ENCODE measurements around the gene PTTG2.

DNA sequence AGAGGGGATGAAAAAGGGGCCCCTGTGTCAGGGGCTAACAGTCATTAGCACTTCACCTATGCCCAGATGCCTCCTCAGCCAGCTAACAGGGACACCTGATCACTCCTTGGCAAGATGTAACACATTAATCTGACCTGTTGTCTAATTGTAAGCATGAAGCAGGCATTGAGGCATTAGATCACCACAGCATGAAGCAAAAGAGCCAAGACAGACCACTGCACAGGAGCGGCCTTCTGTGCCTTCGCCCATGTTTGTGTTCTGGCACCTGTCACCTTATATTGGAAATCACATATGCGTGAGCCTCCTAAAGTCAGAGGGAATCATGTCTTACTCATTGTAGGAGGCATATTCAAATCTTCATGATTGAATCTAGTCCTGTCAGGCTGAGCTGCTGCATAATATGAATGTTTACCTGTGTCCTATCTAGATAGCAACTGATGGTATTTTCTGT is 48.4 kb downstream of the PTTG2 start:
- no peak for TF ChIP-seq POLR2A (IDR thresholded peaks at IDR 0.05)
- TF ChIP-seq, protein P1, sequence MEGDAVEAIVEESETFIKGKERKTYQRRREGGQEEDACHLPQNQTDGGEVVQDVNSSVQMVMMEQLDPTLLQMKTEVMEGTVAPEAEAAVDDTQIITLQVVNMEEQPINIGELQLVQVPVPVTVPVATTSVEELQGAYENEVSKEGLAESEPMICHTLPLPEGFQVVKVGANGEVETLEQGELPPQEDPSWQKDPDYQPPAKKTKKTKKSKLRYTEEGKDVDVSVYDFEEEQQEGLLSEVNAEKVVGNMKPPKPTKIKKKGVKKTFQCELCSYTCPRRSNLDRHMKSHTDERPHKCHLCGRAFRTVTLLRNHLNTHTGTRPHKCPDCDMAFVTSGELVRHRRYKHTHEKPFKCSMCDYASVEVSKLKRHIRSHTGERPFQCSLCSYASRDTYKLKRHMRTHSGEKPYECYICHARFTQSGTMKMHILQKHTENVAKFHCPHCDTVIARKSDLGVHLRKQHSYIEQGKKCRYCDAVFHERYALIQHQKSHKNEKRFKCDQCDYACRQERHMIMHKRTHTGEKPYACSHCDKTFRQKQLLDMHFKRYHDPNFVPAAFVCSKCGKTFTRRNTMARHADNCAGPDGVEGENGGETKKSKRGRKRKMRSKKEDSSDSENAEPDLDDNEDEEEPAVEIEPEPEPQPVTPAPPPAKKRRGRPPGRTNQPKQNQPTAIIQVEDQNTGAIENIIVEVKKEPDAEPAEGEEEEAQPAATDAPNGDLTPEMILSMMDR (IDR thresholded peaks at IDR 0.05 in 4 of 5, conservative IDR thresholded peaks at IDR 0.05 in 1 of 5): no peak
